GM12878 (cell line): Measurements from ENCODE around the gene EPS8. TPM values are rescaled to one million over a fixed set of nuclear protein-coding genes. Genes with fewer than 3 reads are reported as not detected.

Experiments used
- ATAC-seq: fragments of 200-7000 bp; cut with Tn5 transposase; 3 replicates; pipeline ENCODE4 v1.9.1; 2020; ENCODE audit warnings: mild to moderate bottlenecking, moderate library complexity
- BruUV-seq: library from RNA; stranded (reverse); fragments of 400-500 nt; replicated peaks from 2 replicates; lab custom pipeline; 2021; lab: Mats Ljungman, UMichigan
- CTCF ChIA-PET: fragments of 300-600 bp; sonication (Branson Sonifier 250); formaldehyde crosslinking; extraction: SDS; loops from one replicate; lab custom pipeline; 2021; ENCODE audit warnings: inconsistent platforms; lab: Yijun Ruan, JAX
- POLR2A ChIA-PET: fragments of 350-600 bp; formaldehyde crosslinking; extraction: SDS; loops from one replicate; lab custom pipeline; 2021; ENCODE audit warnings: inconsistent platforms; lab: Charles Lee
- RAD21 ChIA-PET: fragments of 300-600 bp; sonication (Branson Sonifier 250); formaldehyde crosslinking; loops from one replicate; lab custom pipeline; 2023; ENCODE audit warnings: antibody characterized with exemption; ENCODE audit not compliant: unreplicated experiment; lab: Charles Lee
- SMC1A ChIA-PET: fragments of 300-600 bp; sonication (Branson Sonifier 250); formaldehyde crosslinking; loops from one replicate; lab custom pipeline; 2023; ENCODE audit not compliant: unreplicated experiment, uncharacterized antibody; lab: Charles Lee
- DNase-seq: peaks from one replicate; pipeline ENCODE4 v3.0.0-alpha.2; 2011; ENCODE audit warnings: low read depth, low spot score
- FAIRE-seq: peaks from 3 replicates; lab custom pipeline; 2011; peaks lifted over from hg19 to GRCh38; lab: Jason Lieb, UNC
- H2AFZ ChIP-seq: 2 replicates; pipeline ENCODE4 v1.6.0; 2011; ENCODE audit warnings: low read depth, low read length, control low read depth; ENCODE audit not compliant: control insufficient read depth
- H3K27ac ChIP-seq: 2 replicates; pipeline ENCODE4 v1.5.1; 2011; ENCODE audit warnings: control low read depth; ENCODE audit not compliant: control insufficient read depth, insufficient read depth
- H3K27me3 ChIP-seq, 2 experiments: replicated peaks in 1 of 2; 2 replicates each; pipeline versions ENCODE4 v1.6.0 to v1.6.1; 2011; ENCODE audit warnings: low read length in 1 of 2; ENCODE audit not compliant: control insufficient read depth in 2 of 2, insufficient read depth in 2 of 2
- H3K36me3 ChIP-seq, 2 experiments: 2 replicates each; pipeline ENCODE4 v1.5.1; 2011; ENCODE audit warnings: low read length in 1 of 2; ENCODE audit not compliant: control insufficient read depth in 2 of 2, insufficient read depth in 2 of 2
- H3K4me1 ChIP-seq: 2 replicates; pipeline ENCODE4 v1.6.1; 2011; ENCODE audit warnings: mild to moderate bottlenecking, low read length, moderate library complexity, mixed read lengths; ENCODE audit not compliant: control insufficient read depth, insufficient read depth
- H3K4me2 ChIP-seq: 2 replicates; pipeline ENCODE4 v1.6.0; 2011; ENCODE audit warnings: control low read depth; ENCODE audit not compliant: control insufficient read depth, insufficient read depth
- H3K4me3 ChIP-seq: fragments of 200-600 bp; sonication (generic); 2 replicates; pipeline ENCODE4 v1.5.1; 2016
- H3K79me2 ChIP-seq: 2 replicates; pipeline ENCODE4 v1.6.0; 2011; ENCODE audit warnings: low read length; ENCODE audit not compliant: control insufficient read depth, insufficient read depth
- H3K9ac ChIP-seq: 2 replicates; pipeline ENCODE4 v1.8.0; 2011; ENCODE audit warnings: low read length, control low read depth, mixed read lengths; ENCODE audit not compliant: control insufficient read depth, insufficient read depth
- H3K9me3 ChIP-seq: replicated peaks from 3 replicates; pipeline ENCODE4 v1.5.1; 2011; ENCODE audit warnings: mild to moderate bottlenecking, low read length; ENCODE audit not compliant: control insufficient read depth, insufficient read depth
- H4K20me1 ChIP-seq: 2 replicates; pipeline ENCODE4 v1.6.0; 2011; ENCODE audit not compliant: control insufficient read depth, insufficient read depth
- CEBPB ChIP-seq, 2 experiments: fragments of 150-350 bp in 1 of 2; IDR thresholded peaks; 2 replicates each; pipeline ENCODE4 v1.6.1; 2012 to 2014; ENCODE audit warnings: low read depth in 2 of 2, low read length in 2 of 2, borderline replicate concordance in 1 of 2, inconsistent platforms in 1 of 2
- DPF2 ChIP-seq: fragments of 450-650 bp; IDR thresholded peaks from 2 replicates; pipeline ENCODE4 v1.6.1; 2017; ENCODE audit warnings: mild to moderate bottlenecking
- E2F4 ChIP-seq: IDR thresholded peaks from 2 replicates; pipeline ENCODE4 v1.6.1; 2012; ENCODE audit warnings: low read depth, low read length, improper control_type of control experiment
- ESRRA ChIP-seq: IDR thresholded peaks from 2 replicates; pipeline ENCODE4 v1.6.1; 2012; ENCODE audit warnings: mild to moderate bottlenecking, low read length, improper control_type of control experiment
- FOXM1 ChIP-seq: IDR thresholded peaks from 2 replicates; pipeline ENCODE4 v1.6.1; 2012; ENCODE audit warnings: low read depth, mild to moderate bottlenecking, inconsistent platforms, low read length, moderate library complexity
- IRF3 ChIP-seq: fragments of 450-650 bp; IDR thresholded peaks from 2 replicates; pipeline ENCODE4 v1.6.1; 2014; ENCODE audit warnings: mild to moderate bottlenecking
- NFYB ChIP-seq: IDR thresholded peaks from 2 replicates; pipeline ENCODE4 v1.6.1; 2011; ENCODE audit warnings: low read depth, mild to moderate bottlenecking, low read length, improper control_type of control experiment, moderate library complexity; ENCODE audit not compliant: insufficient read depth
- NR2C2 ChIP-seq: IDR thresholded peaks from 2 replicates; pipeline ENCODE4 v1.6.1; 2011; ENCODE audit warnings: borderline replicate concordance, low read depth; ENCODE audit not compliant: control insufficient read depth, insufficient read length
- STAT3 ChIP-seq: IDR thresholded peaks from 2 replicates; pipeline ENCODE4 v1.6.1; 2011; ENCODE audit warnings: low read depth, low read length, improper control_type of control experiment
- SUPT20H ChIP-seq: IDR thresholded peaks from 2 replicates; pipeline ENCODE4 v1.6.1; 2011; ENCODE audit warnings: low read depth, mild to moderate bottlenecking, low read length, moderate library complexity, borderline replicate concordance; ENCODE audit not compliant: control insufficient read depth
- TARDBP ChIP-seq: IDR thresholded peaks from 2 replicates; pipeline ENCODE4 v1.6.1; 2016; ENCODE audit warnings: borderline replicate concordance
- ZBED1 ChIP-seq: IDR thresholded peaks from 2 replicates; pipeline ENCODE4 v1.6.1; 2016; ENCODE audit warnings: borderline replicate concordance
- ZNF384 ChIP-seq: IDR thresholded peaks from 2 replicates; pipeline ENCODE4 v1.6.1; 2012; ENCODE audit warnings: low read depth, mild to moderate bottlenecking, low read length, improper control_type of control experiment, borderline replicate concordance
- WGBS: methylation state at CpG from one replicate; pipeline ENCODE4 v1.1.6; 2016; ENCODE audit warnings: low lambda C conversion rate; ENCODE audit not compliant: insufficient replicate concordance, insufficient coverage; ENCODE audit errors: missing lambda C conversion rate; 5-methylcytosine and 5-hydroxymethylcytosine counted together
- in situ Hi-C: fragments of 300-500 bp; cut with MboI; formaldehyde crosslinking; loops from 9 replicates; pipeline ENCODE4 v1.14.3; 2018; ENCODE audit warnings: mixed read lengths
- intact Hi-C: fragments of 100-400 bp; cut with micrococcal nuclease; formaldehyde crosslinking; loops from one replicate; pipeline ENCODE4 v1.14.2; 2022; ENCODE audit not compliant: unreplicated experiment
- polyA plus RNA-seq, 11 experiments: library from polyadenylated mRNA; depleted of rRNA in 4 of 11; unstranded in 6 of 11; stranded (reverse) in 5 of 11; fragments of >200 nt; fragmentation: Nextera tagmentation in 4 of 11; fragmentation: Illumina TruSeq in 1 of 11; extraction: Ambion mirVana in 4 of 11; extraction: Trizol in 1 of 11; gene quantifications; 1 replicate in 1 of 11; 2 replicates in 10 of 11; pipeline versions ENCODE4 v1.2.1 to v1.2.3, GENCODE V29; 2011 to 2016; ENCODE audit warnings: inconsistent platforms in 2 of 11, missing spikeins in 2 of 11, low read depth in 1 of 11
- total RNA-seq, 4 experiments: library from RNA; depleted of rRNA in 3 of 4; stranded (reverse); fragments of >200 nt in 3 of 4; fragmentation: Illumina TruSeq in 1 of 4; extraction: Trizol in 1 of 4; gene quantifications; 2 replicates each; pipeline versions ENCODE4 v1.2.1 to v1.2.3, GENCODE V29; 2013 to 2021
- TF ChIP-seq, protein P1 (sequence below): fragments of 450-650 bp; formaldehyde crosslinking; IDR thresholded peaks from 2 replicates; pipeline ENCODE4 v1.4.0; 2020; ENCODE audit warnings: mild to moderate bottlenecking, moderate library complexity

EPS8 gene
- total and polyA plus RNA-seq, 10 of the 15 experiments (the other 5 are each of a cell fraction or from before 2014, with no cell fraction given), result 1.3 to 127 (median 3.4) TPM

DNA sequence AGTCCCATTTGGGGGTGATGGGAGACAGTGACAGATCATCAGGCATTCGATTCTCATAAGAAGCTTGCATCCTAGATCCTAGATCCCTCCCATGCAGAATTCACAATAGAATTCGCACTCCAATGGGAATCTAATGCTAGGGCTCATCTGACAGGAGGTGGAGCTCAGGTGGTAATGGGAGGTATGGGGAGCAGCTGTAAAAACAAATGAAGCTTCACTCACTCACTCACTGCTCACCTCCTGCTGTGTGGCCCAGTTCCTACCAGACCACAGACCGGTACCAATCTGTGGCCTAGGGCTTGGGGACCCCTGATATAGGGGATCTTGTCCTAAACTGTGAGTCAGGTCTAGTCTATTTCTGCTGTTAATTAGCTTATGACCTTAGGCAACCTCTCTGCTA is 40.1 kb upstream of the EPS8 start:
- intact Hi-C loops (no loop called here), in situ Hi-C loops (no loop called here)
- Histone ChIP-seq H4K20me1 (no peaks in the 10 kb centered on the region), H3K9me3 (no peaks in the 10 kb centered on the region), H3K79me2 (no peaks in the 10 kb centered on the region), H3K27ac (no peak overlapping the region), H3K36me3 (no peaks in the 10 kb centered on the region), H2AFZ (no peak overlapping the region), H3K4me2 (no peak overlapping the region), H3K27me3 (peaks cover 0 to 2% of the 10 kb centered on the region in 2 experiments; a peak in 1 of 4 replicates), H3K4me3 (no peak overlapping the region), H3K4me1 (no peaks in the 10 kb centered on the region), H3K9ac (no peak overlapping the region)
- ATAC-seq, result no peak
- POLR2A ChIA-PET, result interaction anchor here (0.8 to 1.2 kb wide), 2 partner anchors 10 to 31 kb away, joined by 3 read pairs; no protein-coding TSS in a partner anchor
- no peak for FAIRE-seq
- no peak for DNase-seq
- TF ChIP-seq, protein P1, sequence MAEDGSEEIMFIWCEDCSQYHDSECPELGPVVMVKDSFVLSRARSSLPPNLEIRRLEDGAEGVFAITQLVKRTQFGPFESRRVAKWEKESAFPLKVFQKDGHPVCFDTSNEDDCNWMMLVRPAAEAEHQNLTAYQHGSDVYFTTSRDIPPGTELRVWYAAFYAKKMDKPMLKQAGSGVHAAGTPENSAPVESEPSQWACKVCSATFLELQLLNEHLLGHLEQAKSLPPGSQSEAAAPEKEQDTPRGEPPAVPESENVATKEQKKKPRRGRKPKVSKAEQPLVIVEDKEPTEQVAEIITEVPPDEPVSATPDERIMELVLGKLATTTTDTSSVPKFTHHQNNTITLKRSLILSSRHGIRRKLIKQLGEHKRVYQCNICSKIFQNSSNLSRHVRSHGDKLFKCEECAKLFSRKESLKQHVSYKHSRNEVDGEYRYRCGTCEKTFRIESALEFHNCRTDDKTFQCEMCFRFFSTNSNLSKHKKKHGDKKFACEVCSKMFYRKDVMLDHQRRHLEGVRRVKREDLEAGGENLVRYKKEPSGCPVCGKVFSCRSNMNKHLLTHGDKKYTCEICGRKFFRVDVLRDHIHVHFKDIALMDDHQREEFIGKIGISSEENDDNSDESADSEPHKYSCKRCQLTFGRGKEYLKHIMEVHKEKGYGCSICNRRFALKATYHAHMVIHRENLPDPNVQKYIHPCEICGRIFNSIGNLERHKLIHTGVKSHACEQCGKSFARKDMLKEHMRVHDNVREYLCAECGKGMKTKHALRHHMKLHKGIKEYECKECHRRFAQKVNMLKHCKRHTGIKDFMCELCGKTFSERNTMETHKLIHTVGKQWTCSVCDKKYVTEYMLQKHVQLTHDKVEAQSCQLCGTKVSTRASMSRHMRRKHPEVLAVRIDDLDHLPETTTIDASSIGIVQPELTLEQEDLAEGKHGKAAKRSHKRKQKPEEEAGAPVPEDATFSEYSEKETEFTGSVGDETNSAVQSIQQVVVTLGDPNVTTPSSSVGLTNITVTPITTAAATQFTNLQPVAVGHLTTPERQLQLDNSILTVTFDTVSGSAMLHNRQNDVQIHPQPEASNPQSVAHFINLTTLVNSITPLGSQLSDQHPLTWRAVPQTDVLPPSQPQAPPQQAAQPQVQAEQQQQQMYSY, result no peak
- TF ChIP-seq ZBED1 (no peak), TARDBP (no peak), ESRRA (no peak), NR2C2 (no peak), E2F4 (no peak), CEBPB (IDR thresholded peaks at IDR 0.05; ENCODE audit: borderline replicate concordance in 1 of 2, low read depth in 2 of 2, low read length in 2 of 2) (no peak), IRF3 (no peak), SUPT20H (no peak), NFYB (no peak), FOXM1 (no peak), ZNF384 (no peak), DPF2 (no peak), STAT3 (no peak)
- WGBS, result 46% methylated on average over 3 of the region's 3 CpGs
- no TSS peak for BruUV-seq
- SMC1A ChIA-PET, result interaction anchor here (1.2 to 3.0 kb wide), 5 partner anchors 9 to 239 kb away, joined by 3 to 12 read pairs (median 4); no protein-coding TSS in a partner anchor
- CTCF ChIA-PET, result interaction anchor here (0.9 to 3.1 kb wide), 2 partner anchors 241 to 243 kb away, joined by 4 to 8 read pairs; no protein-coding TSS in a partner anchor
- RAD21 ChIA-PET, result no interaction called here
